Nephron progenitor cell (in vitro differentiated cells): ENCODE data around the gene DCST1.
"Not testable (repeated sequence)": the region's sequence is repeated elsewhere in the genome, so short reads cannot be mapped to it uniquely, and the experiment has no call there.

ENCODE experiments used
- DNase-seq: peaks from one replicate; pipeline ENCODE4 v3.0.0; 2021
- H3K27ac Mint-ChIP-seq: 2 replicates; pipeline ENCODE4 v1.8.0; 2021; ENCODE audit warnings: mild to moderate bottlenecking, moderate library complexity, mixed read lengths
- H3K27me3 Mint-ChIP-seq: 2 replicates; pipeline ENCODE4 v1.8.0; 2021; ENCODE audit warnings: mild to moderate bottlenecking, low read depth, mixed read lengths; ENCODE audit not compliant: poor library complexity
- H3K36me3 Mint-ChIP-seq: 2 replicates; pipeline ENCODE4 v1.8.0; 2021; ENCODE audit warnings: low read depth, mixed read lengths
- H3K4me1 Mint-ChIP-seq: 2 replicates; pipeline ENCODE4 v1.8.0; 2021; ENCODE audit warnings: mixed read lengths
- H3K4me3 Mint-ChIP-seq: 2 replicates; pipeline ENCODE4 v1.8.0; 2021; ENCODE audit warnings: mild to moderate bottlenecking, moderate library complexity, mixed read lengths
- H3K9me3 Mint-ChIP-seq: 2 replicates; pipeline ENCODE4 v1.8.0; 2021; ENCODE audit warnings: mild to moderate bottlenecking, moderate library complexity, mixed read lengths
- CTCF ChIP-seq: fragments of 200-600 bp; sonication (generic); IDR thresholded peaks from 2 replicates; pipeline ENCODE4 v1.5.0; 2021; ENCODE audit warnings: antibody characterized with exemption

DCST1 gene

GRCh38 chr1:155033524-155033923 lies at the start of gene DCST1, which contains the start of gene DCST2:
DCST1 (plus strand) TSS chr1:155033824; CDS start chr1:155034037, 213 bp downstream.
DCST2 (minus strand) TSS chr1:155033781; CDS start chr1:155033701, 80 bp downstream.
- Mint-ChIP-seq H3K4me3 (no peak within 1 kb of the TSS), H3K9me3 (no peaks in the 10 kb centered on the region), H3K27me3 (peaks cover 14% of the 10 kb centered on the region), H3K36me3 (no peaks in the 10 kb centered on the region), H3K27ac (no peak within 1 kb of the TSS), H3K4me1 (peaks cover 21% of the 10 kb centered on the region)
- DNase-seq = no peak
- no peak for TF ChIP-seq CTCF

GRCh38 chr1:154986736-154987135 lies 46.9 kb upstream of the DCST1 start:
- not testable (repeated sequence) for H3K9me3 Mint-ChIP-seq, DNase-seq, H3K27ac Mint-ChIP-seq, H3K27me3 Mint-ChIP-seq, H3K4me3 Mint-ChIP-seq
- Mint-ChIP-seq H3K36me3 (peaks cover 30% of the 10 kb centered on the region), H3K4me1 (peaks cover 15% of the 10 kb centered on the region)

GRCh38 chr1:154987326-154987725 lies 46.3 kb upstream of the DCST1 start:
- Mint-ChIP-seq H3K4me1 (peaks cover 16% of the 10 kb centered on the region), H3K9me3 (no peaks in the 10 kb centered on the region), H3K27me3 (no peaks in the 10 kb centered on the region), H3K27ac (no peak overlapping the region), H3K36me3 (peaks cover 30% of the 10 kb centered on the region), H3K4me3 (no peak overlapping the region)
- no peak for TF ChIP-seq CTCF
- DNase-seq = no peak

- H3K27ac Mint-ChIP-seq = peak overlapping the region; percentile 85
- TF ChIP-seq CTCF = no peak
- peaks cover 30% of the 10 kb centered on the region for H3K36me3 Mint-ChIP-seq
- H3K9me3 Mint-ChIP-seq = no peaks in the 10 kb centered on the region
- no peaks in the 10 kb centered on the region for H3K27me3 Mint-ChIP-seq
- no peak overlapping the region for H3K4me3 Mint-ChIP-seq
- peaks cover 25% of the 10 kb centered on the region for H3K4me1 Mint-ChIP-seq
- no peak for DNase-seq
Observed at GRCh38 chr1:154988058-154988954, 45.3 kb upstream of the DCST1 start.

- H3K27ac Mint-ChIP-seq = peak overlapping the region; percentile 84
Observed at GRCh38 chr1:154989195-154989860, 44.3 kb upstream of the DCST1 start.

More at GRCh38 chr1:154989195-154989860, 44.3 kb upstream of the DCST1 start:
- Mint-ChIP-seq H3K4me1 (peaks cover 28% of the 10 kb centered on the region), H3K36me3 (peaks cover 30% of the 10 kb centered on the region), H3K4me3 (no peak overlapping the region), H3K27me3 (no peaks in the 10 kb centered on the region), H3K9me3 (no peaks in the 10 kb centered on the region)
- no peak for DNase-seq
- no peak for TF ChIP-seq CTCF
